ENCODE results near the gene NAV1.

- no peak for TF ChIP-seq CTCF (IDR thresholded peaks at IDR 0.05)
- TF ChIP-seq POLR2AphosphoS5 (IDR thresholded peaks at IDR 0.05) = no peak
- TF ChIP-seq POLR2A (IDR thresholded peaks at IDR 0.05) = no peak
- TF ChIP-seq EP300 (IDR thresholded peaks at IDR 0.05) = no peak
Measured at GRCh38 chr1:201551096-201551495, 12.2 kb downstream of the NAV1 start.
